ENCODE data around the gene OPN1MW. TPM values are rescaled to one million over a fixed set of nuclear protein-coding genes. Genes with fewer than 3 reads are reported as not detected.
"Not testable (repeated sequence)": the region's sequence is repeated elsewhere in the genome, so short reads cannot be mapped to it uniquely, and the experiment has no call there.

Gene OPN1MW
- polyA plus RNA-seq, 1 experiment = not detected

DNA sequence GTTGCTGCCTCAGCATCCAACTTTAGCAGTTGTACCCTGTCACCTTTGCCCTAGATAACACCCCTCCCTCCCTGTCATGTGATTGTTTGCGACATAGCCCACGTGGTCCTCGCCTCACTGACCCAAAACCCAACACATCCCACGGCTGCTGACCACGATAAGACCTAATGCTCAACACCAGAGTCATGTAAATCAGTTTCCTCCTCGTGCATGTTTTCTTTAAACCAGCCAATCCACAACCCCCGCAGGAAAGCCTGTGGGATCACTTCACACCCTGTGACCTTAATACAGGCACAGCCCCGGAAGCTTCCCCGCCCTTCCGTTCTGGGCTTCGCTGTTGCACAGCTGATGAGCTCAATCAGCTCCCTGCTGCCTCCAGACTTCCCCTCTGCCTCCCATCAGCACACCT is 9.9 kb upstream of the OPN1MW start:
- H3K27me3 ChIP-seq (ENCODE audit: control insufficient read depth, insufficient read depth, low read length); CTCF ChIA-PET; H3K36me3 ChIP-seq (ENCODE audit: control insufficient read depth, insufficient read depth, low read length); POLR2A ChIA-PET; DNase-seq (ENCODE audit: low read depth); H3K4me3 ChIP-seq (ENCODE audit: low read depth, low read length): not testable (repeated sequence)

- DNase-seq (ENCODE audit: low read depth); H3K27me3 ChIP-seq (ENCODE audit: control insufficient read depth, insufficient read depth, low read length); H3K36me3 ChIP-seq (ENCODE audit: control insufficient read depth, insufficient read depth, low read length); CTCF ChIA-PET; POLR2A ChIA-PET; H3K4me3 ChIP-seq (ENCODE audit: low read depth, low read length): not testable (repeated sequence)
Observed at GRCh38 chrX:154174356-154174755, 8.0 kb upstream of the OPN1MW start.

DNA sequence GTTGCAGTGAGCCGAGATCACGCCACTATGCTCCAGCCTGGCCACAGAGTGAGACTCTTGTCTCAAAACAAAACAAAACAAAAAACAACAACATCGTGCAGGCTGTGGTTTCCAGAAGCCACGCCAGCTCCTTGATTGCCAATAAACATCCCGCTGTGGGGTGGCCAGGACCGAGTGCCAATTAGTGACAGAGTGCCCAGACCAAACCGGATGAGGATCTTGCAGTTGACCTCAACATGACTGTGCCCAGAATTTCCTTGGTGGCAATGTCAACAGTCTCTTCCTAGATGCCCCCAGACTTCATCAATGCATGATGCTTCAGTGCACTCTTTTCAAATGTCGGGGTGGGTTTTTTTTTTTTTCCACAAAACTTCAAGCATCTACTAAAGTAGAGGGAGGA is 1.4 kb downstream of the OPN1MW start:
- CTCF ChIA-PET, POLR2A ChIA-PET: not testable (repeated sequence)

GRCh38 chrX:154192846-154193245 is 10.4 kb downstream of the OPN1MW start:
- POLR2A ChIA-PET; H3K27me3 ChIP-seq (ENCODE audit: control insufficient read depth, insufficient read depth, low read length); H3K4me3 ChIP-seq (ENCODE audit: low read depth, low read length); H3K36me3 ChIP-seq (ENCODE audit: control insufficient read depth, insufficient read depth, low read length); DNase-seq (ENCODE audit: low read depth); CTCF ChIA-PET: not testable (repeated sequence)

More for the DNA sequence above, 1.4 kb downstream of the OPN1MW start:
- H3K36me3 ChIP-seq (ENCODE audit: control insufficient read depth, insufficient read depth, low read length); H3K27me3 ChIP-seq (ENCODE audit: control insufficient read depth, insufficient read depth, low read length); DNase-seq (ENCODE audit: low read depth); H3K4me3 ChIP-seq (ENCODE audit: low read depth, low read length): not testable (repeated sequence)

DNA sequence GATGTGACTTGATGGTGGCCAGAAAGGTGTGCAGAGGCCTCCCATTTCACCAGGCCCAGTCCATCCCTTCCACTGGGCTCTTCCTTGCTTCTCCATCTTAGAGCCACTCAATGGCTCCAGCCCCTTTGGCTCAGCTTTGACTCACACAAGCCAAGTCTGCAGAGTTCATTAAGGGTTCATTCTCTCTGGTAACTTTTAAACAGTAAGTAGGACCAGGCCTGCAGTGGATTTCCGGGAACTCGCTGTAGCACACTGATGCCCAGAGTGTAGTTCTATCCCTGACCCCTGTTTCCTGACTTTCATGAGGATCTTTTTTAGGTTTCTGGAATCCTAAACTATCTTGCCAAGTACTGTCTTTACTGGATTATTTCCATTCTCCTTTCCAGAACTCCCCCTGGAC is 11.9 kb downstream of the OPN1MW start:
- H3K36me3 ChIP-seq (ENCODE audit: control insufficient read depth, insufficient read depth, low read length); CTCF ChIA-PET; H3K27me3 ChIP-seq (ENCODE audit: control insufficient read depth, insufficient read depth, low read length); H3K4me3 ChIP-seq (ENCODE audit: low read depth, low read length); DNase-seq (ENCODE audit: low read depth); POLR2A ChIA-PET: not testable (repeated sequence)

DNA sequence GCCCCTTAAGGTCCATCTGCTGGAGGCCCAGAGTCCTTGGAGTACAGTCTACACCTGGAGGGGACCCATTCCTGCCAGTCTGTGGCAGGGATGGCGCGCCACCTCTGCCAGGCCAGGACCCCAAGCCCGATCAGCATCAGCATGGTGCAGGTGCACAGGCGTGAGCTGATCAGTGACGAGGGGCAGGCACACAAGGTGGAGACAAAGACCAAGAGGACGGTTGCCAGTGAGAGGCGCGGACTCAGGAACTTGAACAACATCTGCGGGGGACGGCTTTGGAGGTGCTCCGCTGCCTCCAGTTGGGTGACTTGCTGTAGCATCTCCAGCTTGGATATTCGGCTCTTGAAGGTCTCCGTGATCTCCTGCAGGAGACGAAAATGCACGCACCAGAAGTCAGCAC is 14.1 kb downstream of the OPN1MW start:
- POLR2A ChIA-PET; CTCF ChIA-PET; H3K27me3 ChIP-seq (ENCODE audit: control insufficient read depth, insufficient read depth, low read length); H3K4me3 ChIP-seq (ENCODE audit: low read depth, low read length); H3K36me3 ChIP-seq (ENCODE audit: control insufficient read depth, insufficient read depth, low read length); DNase-seq (ENCODE audit: low read depth): not testable (repeated sequence)

- POLR2A ChIA-PET; H3K4me3 ChIP-seq (ENCODE audit: low read depth, low read length); H3K36me3 ChIP-seq (ENCODE audit: control insufficient read depth, insufficient read depth, low read length); CTCF ChIA-PET; DNase-seq (ENCODE audit: low read depth); H3K27me3 ChIP-seq (ENCODE audit: control insufficient read depth, insufficient read depth, low read length): not testable (repeated sequence)
Observed at GRCh38 chrX:154209670-154210418, 27.4 kb downstream of the OPN1MW start.

DNA sequence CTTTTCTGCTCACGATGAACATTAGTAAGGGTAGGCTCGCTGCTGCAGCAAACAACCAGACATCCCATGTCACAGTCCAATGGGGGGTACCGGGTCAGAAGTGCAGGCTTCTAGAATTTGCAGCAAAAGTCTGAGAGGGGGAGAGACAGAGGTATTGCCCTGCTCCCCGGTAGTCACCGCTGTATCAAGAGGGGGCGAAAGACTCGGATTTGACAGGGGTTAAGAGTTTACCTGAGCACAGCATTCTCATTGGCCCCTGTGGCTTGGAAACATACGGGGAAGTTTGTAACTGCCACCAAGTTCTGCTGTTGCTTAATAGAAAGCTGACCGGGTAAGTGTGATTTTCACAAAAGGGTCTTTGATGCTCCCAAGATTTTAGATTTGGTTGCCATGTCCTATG is 28.7 kb downstream of the OPN1MW start:
- POLR2A ChIA-PET; CTCF ChIA-PET; H3K36me3 ChIP-seq (ENCODE audit: control insufficient read depth, insufficient read depth, low read length): not testable (repeated sequence)

DNA sequence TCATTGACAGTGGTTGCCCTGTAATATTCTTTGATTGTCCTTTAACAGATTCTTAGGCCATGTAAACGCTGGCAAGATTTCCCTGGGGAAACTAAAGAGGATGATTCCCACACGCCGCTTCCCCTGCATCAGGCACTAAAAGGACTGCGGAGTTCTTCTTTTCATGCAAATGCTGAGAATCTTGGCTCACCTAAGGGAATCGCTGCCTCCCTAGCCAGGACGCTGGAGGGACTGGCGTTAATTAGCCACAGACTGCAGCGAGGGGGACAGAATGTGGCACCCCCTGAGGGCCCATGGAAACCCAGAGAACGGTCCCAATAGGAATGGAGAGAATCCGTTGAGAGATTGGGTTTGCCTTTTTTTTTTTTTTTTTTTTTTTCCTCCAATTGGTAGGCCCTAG is 29.1 kb downstream of the OPN1MW start:
- POLR2A ChIA-PET; CTCF ChIA-PET; H3K36me3 ChIP-seq (ENCODE audit: control insufficient read depth, insufficient read depth, low read length); H3K4me3 ChIP-seq (ENCODE audit: low read depth, low read length); DNase-seq (ENCODE audit: low read depth); H3K27me3 ChIP-seq (ENCODE audit: control insufficient read depth, insufficient read depth, low read length): not testable (repeated sequence)

More for the DNA sequence above, 28.7 kb downstream of the OPN1MW start:
- not testable (repeated sequence) for H3K4me3 ChIP-seq (ENCODE audit: low read depth, low read length); H3K27me3 ChIP-seq (ENCODE audit: control insufficient read depth, insufficient read depth, low read length); DNase-seq (ENCODE audit: low read depth)

GRCh38 chrX:154219456-154219855 is 37.1 kb downstream of the OPN1MW start, which contains the start of gene OPN1MW2:
OPN1MW2 (plus strand) TSS chrX:154219756; CDS start chrX:154219816, 60 bp downstream.
- H3K27me3 ChIP-seq (ENCODE audit: control insufficient read depth, insufficient read depth, low read length); CTCF ChIA-PET; POLR2A ChIA-PET; H3K36me3 ChIP-seq (ENCODE audit: control insufficient read depth, insufficient read depth, low read length); DNase-seq (ENCODE audit: low read depth); H3K4me3 ChIP-seq (ENCODE audit: low read depth, low read length): not testable (repeated sequence)

DNA sequence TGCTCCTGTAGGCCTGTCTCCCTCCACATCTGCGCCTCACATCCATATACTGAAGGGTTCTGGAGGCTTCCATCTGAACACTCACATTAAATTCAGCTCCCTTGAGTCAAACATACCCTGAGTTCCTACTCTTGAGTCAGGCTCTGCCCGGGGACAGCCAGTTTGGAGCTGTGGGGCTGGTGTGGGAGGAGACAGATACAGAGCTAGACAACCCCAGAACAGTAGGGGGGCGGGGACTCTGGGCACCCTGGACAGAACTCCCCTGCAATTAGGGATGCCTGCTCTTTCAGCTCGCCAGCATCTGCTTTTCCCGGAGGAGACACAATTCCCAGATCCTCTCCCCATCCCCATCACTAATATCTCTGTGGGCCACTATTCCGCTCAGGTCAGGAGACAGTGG is 42.9 kb downstream of the OPN1MW start:
- DNase-seq (ENCODE audit: low read depth); CTCF ChIA-PET; POLR2A ChIA-PET: not testable (repeated sequence)

GRCh38 chrX:154226706-154227105 is 44.3 kb downstream of the OPN1MW start:
- CTCF ChIA-PET = not testable (repeated sequence)

More for the DNA sequence above, 42.9 kb downstream of the OPN1MW start:
- H3K36me3 ChIP-seq (ENCODE audit: control insufficient read depth, insufficient read depth, low read length); H3K27me3 ChIP-seq (ENCODE audit: control insufficient read depth, insufficient read depth, low read length); H3K4me3 ChIP-seq (ENCODE audit: low read depth, low read length): not testable (repeated sequence)

DNA sequence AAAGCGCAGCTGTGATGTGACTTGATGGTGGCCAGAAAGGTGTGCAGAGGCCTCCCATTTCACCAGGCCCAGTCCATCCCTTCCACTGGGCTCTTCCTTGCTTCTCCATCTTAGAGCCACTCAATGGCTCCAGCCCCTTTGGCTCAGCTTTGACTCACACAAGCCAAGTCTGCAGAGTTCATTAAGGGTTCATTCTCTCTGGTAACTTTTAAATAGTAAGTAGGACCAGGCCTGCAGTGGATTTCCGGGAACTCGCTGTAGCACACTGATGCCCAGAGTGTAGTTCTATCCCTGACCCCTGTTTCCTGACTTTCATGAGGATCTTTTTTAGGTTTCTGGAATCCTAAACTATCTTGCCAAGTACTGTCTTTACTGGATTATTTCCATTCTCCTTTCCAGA is 49.0 kb downstream of the OPN1MW start:
- CTCF ChIA-PET; H3K4me3 ChIP-seq (ENCODE audit: low read depth, low read length); H3K36me3 ChIP-seq (ENCODE audit: control insufficient read depth, insufficient read depth, low read length); POLR2A ChIA-PET; DNase-seq (ENCODE audit: low read depth); H3K27me3 ChIP-seq (ENCODE audit: control insufficient read depth, insufficient read depth, low read length): not testable (repeated sequence)

More at GRCh38 chrX:154226706-154227105, 44.3 kb downstream of the OPN1MW start:
- DNase-seq (ENCODE audit: low read depth); H3K4me3 ChIP-seq (ENCODE audit: low read depth, low read length); H3K27me3 ChIP-seq (ENCODE audit: control insufficient read depth, insufficient read depth, low read length); POLR2A ChIA-PET; H3K36me3 ChIP-seq (ENCODE audit: control insufficient read depth, insufficient read depth, low read length): not testable (repeated sequence)

DNA sequence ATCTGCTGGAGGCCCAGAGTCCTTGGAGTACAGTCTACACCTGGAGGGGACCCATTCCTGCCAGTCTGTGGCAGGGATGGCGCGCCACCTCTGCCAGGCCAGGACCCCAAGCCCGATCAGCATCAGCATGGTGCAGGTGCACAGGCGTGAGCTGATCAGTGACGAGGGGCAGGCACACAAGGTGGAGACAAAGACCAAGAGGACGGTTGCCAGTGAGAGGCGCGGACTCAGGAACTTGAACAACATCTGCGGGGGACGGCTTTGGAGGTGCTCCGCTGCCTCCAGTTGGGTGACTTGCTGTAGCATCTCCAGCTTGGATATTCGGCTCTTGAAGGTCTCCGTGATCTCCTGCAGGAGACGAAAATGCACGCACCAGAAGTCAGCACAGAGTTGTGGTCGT is 51.2 kb downstream of the OPN1MW start:
- CTCF ChIA-PET; POLR2A ChIA-PET; H3K36me3 ChIP-seq (ENCODE audit: control insufficient read depth, insufficient read depth, low read length); DNase-seq (ENCODE audit: low read depth); H3K4me3 ChIP-seq (ENCODE audit: low read depth, low read length); H3K27me3 ChIP-seq (ENCODE audit: control insufficient read depth, insufficient read depth, low read length): not testable (repeated sequence)
